HT-29 (cell line): ENCODE results near the gene BBS12. TPM values are rescaled to one million over a fixed set of nuclear protein-coding genes. Genes with fewer than 3 reads are reported as not detected.

Source experiments
- DNase-seq: peaks from one replicate; pipeline ENCODE4 v3.0.0-alpha.2; 2015; ENCODE audit warnings: low spot score
- total RNA-seq: library from RNA; depleted of rRNA; stranded (reverse); fragments of >200 nt; shearing (Covaris generic); gene quantifications from 2 replicates; pipeline ENCODE4 v1.2.3, GENCODE V29; 2014

Gene BBS12
- total RNA-seq, 1 experiment from 2014 or later, result 0.43 TPM

- no peak for DNase-seq
Measured at GRCh38 chr4:122712782-122713181, 19.7 kb upstream of the BBS12 start.

GRCh38 chr4:122715221-122715620 is 17.3 kb upstream of the BBS12 start:
- no peak for DNase-seq

- peak; percentile 85 for DNase-seq
Measured at GRCh38 chr4:122716825-122717448, 15.6 kb upstream of the BBS12 start.

GRCh38 chr4:122718281-122718680 is 14.2 kb upstream of the BBS12 start:
- DNase-seq, result no peak

GRCh38 chr4:122722256-122722655 is 10.2 kb upstream of the BBS12 start:
- no peak for DNase-seq

GRCh38 chr4:122728856-122729255 is 3.6 kb upstream of the BBS12 start:
- no peak for DNase-seq

- no peak for DNase-seq
Measured at GRCh38 chr4:122731676-122732075, 828 bp upstream of the BBS12 start.

GRCh38 chr4:122733787-122734120 is 1.2 kb downstream of the BBS12 start:
- no peak for DNase-seq

- no peak for DNase-seq
Measured at GRCh38 chr4:122739174-122739573, 6.7 kb downstream of the BBS12 start.

- DNase-seq, result no peak
Measured at GRCh38 chr4:122742933-122743829, 10.7 kb downstream of the BBS12 start.

GRCh38 chr4:122744229-122744628 is 11.7 kb downstream of the BBS12 start:
- DNase-seq, result no peak

- DNase-seq, result no peak
Measured at GRCh38 chr4:122746485-122746965, 14.0 kb downstream of the BBS12 start.

GRCh38 chr4:122747068-122747467 is 14.6 kb downstream of the BBS12 start:
- DNase-seq, result no peak

GRCh38 chr4:122747883-122748282 is 15.4 kb downstream of the BBS12 start:
- no peak for DNase-seq

GRCh38 chr4:122749704-122750454 is 17.4 kb downstream of the BBS12 start:
- no peak for DNase-seq

GRCh38 chr4:122755675-122756074 is 23.2 kb downstream of the BBS12 start:
- DNase-seq, result no peak

GRCh38 chr4:122758033-122758432 is 25.5 kb downstream of the BBS12 start:
- DNase-seq, result peak; percentile 71

- no peak for DNase-seq
Measured at GRCh38 chr4:122759639-122760310, 27.3 kb downstream of the BBS12 start.

- DNase-seq, result no peak
Measured at GRCh38 chr4:122762520-122762919, 30.0 kb downstream of the BBS12 start.

GRCh38 chr4:122762966-122763716 is 30.6 kb downstream of the BBS12 start:
- DNase-seq, result no peak
